Thymus (tissue), 14 donors: Measurements from ENCODE around the gene VOPP1. TPM values are rescaled to one million over a fixed set of nuclear protein-coding genes. Genes with fewer than 3 reads are reported as not detected.
"Not testable (repeated sequence)": the region's sequence is repeated elsewhere in the genome, so short reads cannot be mapped to it uniquely, and the experiment has no call there.

ENCODE experiments used
- DNase-seq, 9 donors: peaks; one replicate each; pipeline ENCODE4 v3.0.0-alpha.2; 2013; ENCODE audit warnings: low spot score in 9 of 9, low read depth in 6 of 9, missing footprints in 1 of 9
- H3K27ac ChIP-seq, 2 donors: one replicate each; pipeline ENCODE4 v1.5.1; 2013; ENCODE audit warnings: control low read depth in 1 of 2, low read depth in 1 of 2, low read length in 1 of 2, mild to moderate bottlenecking in 1 of 2, moderate library complexity in 1 of 2
- H3K27me3 ChIP-seq, 2 donors: one replicate each; pipeline ENCODE4 v1.5.1; 2013; ENCODE audit warnings: low read length in 1 of 2; ENCODE audit not compliant: control insufficient read depth in 2 of 2, insufficient read depth in 1 of 2
- H3K36me3 ChIP-seq, 2 donors: one replicate each; pipeline ENCODE4 v1.5.1; 2013; ENCODE audit warnings: low read length in 1 of 2, mild to moderate bottlenecking in 1 of 2, moderate library complexity in 1 of 2; ENCODE audit not compliant: control insufficient read depth in 2 of 2, insufficient read depth in 2 of 2
- H3K4me1 ChIP-seq, 2 donors: one replicate each; pipeline ENCODE4 v1.5.1; 2013; ENCODE audit warnings: low read length in 2 of 2; ENCODE audit not compliant: control insufficient read depth in 2 of 2, insufficient read depth in 2 of 2
- H3K4me3 ChIP-seq, 2 donors: one replicate each; pipeline ENCODE4 v1.5.1; 2013; ENCODE audit warnings: low read length in 2 of 2, control low read depth in 1 of 2, mild to moderate bottlenecking in 1 of 2
- H3K9me3 ChIP-seq, 2 donors: one replicate each; pipeline ENCODE4 v1.5.1; 2013; ENCODE audit warnings: low read length in 1 of 2, mild to moderate bottlenecking in 1 of 2; ENCODE audit not compliant: control insufficient read depth in 2 of 2, insufficient read depth in 1 of 2
- WGBS: extraction: QIAGEN DNeasy Blood & Tissue Kit; methylation state at CpG from one replicate; pipeline ENCODE4 v1.1.7; 2013; 5-methylcytosine and 5-hydroxymethylcytosine counted together
- long read RNA-seq, 10 donors: transcript quantifications; one replicate each; lab custom pipeline, GENCODE V29; 2026
- polyA plus RNA-seq: library from polyadenylated mRNA; stranded (reverse); fragments of 200-250 nt; gene quantifications from one replicate; pipeline ENCODE4 v1.2.3, GENCODE V29; 2013
- total RNA-seq: library from RNA; stranded (reverse); fragments of 120-200 nt; gene quantifications from one replicate; pipeline ENCODE4 v1.2.4, GENCODE V29; 2013
- donor health status: healthy.

Gene VOPP1
- total RNA-seq (91.6 TPM), polyA plus RNA-seq (61.9 TPM)
- long read RNA-seq, donor 1, partial matches to known transcripts = 0 of 2 reads
- long read RNA-seq, donor 1, other reads (novel, unspliced or antisense) = 0 of 2 reads
- long read RNA-seq, donor 2 = 0 reads
- long read RNA-seq, donor 3, transcript VOPP1-201 (5 exons, 2,962 nt) = major isoform, 71 of 87 reads
- long read RNA-seq, donor 3, partial matches to known transcripts = 15 of 87 reads
- long read RNA-seq, donor 3, other reads (novel, unspliced or antisense) = 0 of 87 reads
- long read RNA-seq, donor 4, transcript VOPP1-201 (5 exons, 2,962 nt) = major isoform, 23 of 23 reads
- long read RNA-seq, donor 4, partial matches to known transcripts = 0 of 23 reads
- long read RNA-seq, donor 4, other reads (novel, unspliced or antisense) = 0 of 23 reads
- long read RNA-seq, donor 5, transcript VOPP1-201 (5 exons, 2,962 nt) = major isoform, 64 of 75 reads
- long read RNA-seq, donor 5, partial matches to known transcripts = 9 of 75 reads
- long read RNA-seq, donor 5, other reads (novel, unspliced or antisense) = 0 of 75 reads
- long read RNA-seq, donor 6, transcript VOPP1-201 (5 exons, 2,962 nt) = major isoform, 25 of 25 reads
- long read RNA-seq, donor 6, partial matches to known transcripts = 0 of 25 reads
- long read RNA-seq, donor 6, other reads (novel, unspliced or antisense) = 0 of 25 reads
- long read RNA-seq, donor 7, transcript VOPP1-201 (5 exons, 2,962 nt) = major isoform, 50 of 51 reads
- long read RNA-seq, donor 7, partial matches to known transcripts = 0 of 51 reads
- long read RNA-seq, donor 7, other reads (novel, unspliced or antisense) = 0 of 51 reads
- long read RNA-seq, donor 8, transcript VOPP1-201 (5 exons, 2,962 nt) = major isoform, 22 of 22 reads
- long read RNA-seq, donor 8, partial matches to known transcripts = 0 of 22 reads
- long read RNA-seq, donor 8, other reads (novel, unspliced or antisense) = 0 of 22 reads
- long read RNA-seq, donor 9, transcript VOPP1-201 (5 exons, 2,962 nt) = major isoform, 31 of 33 reads
- long read RNA-seq, donor 9, partial matches to known transcripts = 0 of 33 reads
- long read RNA-seq, donor 9, other reads (novel, unspliced or antisense) = 0 of 33 reads
- long read RNA-seq, donor 10, transcript VOPP1-201 (5 exons, 2,962 nt) = major isoform, 46 of 51 reads
- long read RNA-seq, donor 10, partial matches to known transcripts = 5 of 51 reads
- long read RNA-seq, donor 10, other reads (novel, unspliced or antisense) = 0 of 51 reads

GRCh38 chr7:55572378-55573233 is at the start of gene VOPP1:
VOPP1 (minus strand) TSS chr7:55572502; CDS start chr7:55572324, 178 bp downstream.
- Histone ChIP-seq H3K4me1 (peaks cover 37 to 52% of the 10 kb centered on the region in 2 donors), H3K4me3 (peak within 1 kb of the TSS; percentile 73 to 96), H3K27ac (peak within 1 kb of the TSS; percentile 85 to 91), H3K9me3 (no peaks in the 10 kb centered on the region), H3K27me3 (peaks cover 0 to 5% of the 10 kb centered on the region in 2 donors), H3K36me3 (peaks cover 0 to 3% of the 10 kb centered on the region in 2 donors)
- peak in 6 of 9 donors; percentile 69 to 88 (median 72) for DNase-seq
- WGBS = 3% methylated on average over 68 of the region's 77 CpGs

- DNase-seq = no peak
- Histone ChIP-seq H3K4me3 (no peak overlapping the region), H3K27me3 (peaks cover 0 to 3% of the 10 kb centered on the region in 2 donors), H3K4me1 (no peaks in the 10 kb centered on the region), H3K27ac (no peak overlapping the region), H3K36me3 (no peaks in the 10 kb centered on the region), H3K9me3 (peaks cover 0 to 8% of the 10 kb centered on the region in 2 donors)
- WGBS = 99% methylated on average over 3 of the region's 3 CpGs
Observed at GRCh38 chr7:55618913-55619312, 46.6 kb upstream of the VOPP1 start.

GRCh38 chr7:55614365-55615064 is 42.2 kb upstream of the VOPP1 start:
- not testable (repeated sequence) for H3K4me1 ChIP-seq, DNase-seq, H3K27ac ChIP-seq, H3K27me3 ChIP-seq, H3K4me3 ChIP-seq, H3K9me3 ChIP-seq, H3K36me3 ChIP-seq
- 92% methylated on average over 2 of the region's 2 CpGs for WGBS

GRCh38 chr7:55609726-55610125 is 37.4 kb upstream of the VOPP1 start:
- H3K4me3 ChIP-seq, H3K27me3 ChIP-seq, H3K9me3 ChIP-seq, DNase-seq, H3K27ac ChIP-seq, H3K4me1 ChIP-seq, H3K36me3 ChIP-seq: not testable (repeated sequence)
- 76% methylated on average over 1 of the region's 1 CpG for WGBS

- not testable (repeated sequence) for H3K36me3 ChIP-seq, H3K4me3 ChIP-seq, H3K9me3 ChIP-seq, DNase-seq, H3K4me1 ChIP-seq, H3K27ac ChIP-seq, H3K27me3 ChIP-seq
Observed at GRCh38 chr7:55605661-55606060, 33.4 kb upstream of the VOPP1 start.

- H3K27ac ChIP-seq, DNase-seq, H3K9me3 ChIP-seq, H3K36me3 ChIP-seq, H3K27me3 ChIP-seq, H3K4me3 ChIP-seq: not testable (repeated sequence)
- peaks cover 18 to 25% of the 10 kb centered on the region in 2 donors for H3K4me1 ChIP-seq
- WGBS = 51% methylated on average over 4 of the region's 4 CpGs
Observed at GRCh38 chr7:55597944-55598499, 25.7 kb upstream of the VOPP1 start.

GRCh38 chr7:55597214-55597739 is 25.0 kb upstream of the VOPP1 start:
- H3K4me3 ChIP-seq, H3K27ac ChIP-seq, H3K9me3 ChIP-seq, H3K27me3 ChIP-seq, H3K36me3 ChIP-seq, DNase-seq: not testable (repeated sequence)
- 62% methylated on average over 2 of the region's 2 CpGs for WGBS
- peaks cover 22 to 31% of the 10 kb centered on the region in 2 donors for H3K4me1 ChIP-seq
